ENCODE results near the gene OR10A5. TPM values are rescaled to one million over a fixed set of nuclear protein-coding genes. Genes with fewer than 3 reads are reported as not detected.
"Not testable (repeated sequence)": the region's sequence is repeated elsewhere in the genome, so short reads cannot be mapped to it uniquely, and the experiment has no call there.

The OR10A5 gene
- total RNA-seq, 1 experiment from 2014 or later = not detected

- H3K36me3 Mint-ChIP-seq; POLR2A ChIA-PET; ATAC-seq; DNase-seq (ENCODE audit: low spot score); H3K27ac Mint-ChIP-seq; H3K27me3 Mint-ChIP-seq (ENCODE audit: low read depth); CTCF ChIA-PET; H3K4me1 Mint-ChIP-seq; H3K4me3 Mint-ChIP-seq: not testable (repeated sequence)
- H3K9me3 Mint-ChIP-seq = peaks cover 12% of the 10 kb centered on the region
- 0 out of 2 replicates have a peak, but pooled peaks have one; percentile 10 for TF ChIP-seq GTF2I (CRISPR knock-in tag; conservative IDR thresholded peaks at IDR 0.05)
These were observed 42.2 kb downstream of the OR10A5 start for GRCh38 chr11:6887711-6888110.

GRCh38 chr11:6888830-6889229, 43.3 kb downstream of the OR10A5 start:
- H3K4me1 Mint-ChIP-seq = no peaks in the 10 kb centered on the region
- H3K4me3 Mint-ChIP-seq = no peak overlapping the region
- ATAC-seq (no peak), DNase-seq (ENCODE audit: low spot score) (no peak)
- no peaks in the 10 kb centered on the region for H3K36me3 Mint-ChIP-seq
- peaks cover 12% of the 10 kb centered on the region for H3K9me3 Mint-ChIP-seq
- ChIA-PET POLR2A (no interaction called here), CTCF (interaction anchor here (0.9 kb wide), 1 partner anchor 76 kb away, joined by 3 read pairs; no protein-coding TSS in a partner anchor)
- peak; percentile 52; the same call in 1 of the 2 replicates for TF ChIP-seq GTF2I (CRISPR knock-in tag; conservative IDR thresholded peaks at IDR 0.05)
- no peak for TF ChIP-seq ZNF281 (CRISPR knock-in tag; IDR thresholded peaks at IDR 0.05)
- H3K27me3 Mint-ChIP-seq (ENCODE audit: low read depth) = no peaks in the 10 kb centered on the region
- H3K27ac Mint-ChIP-seq = no peak overlapping the region

GRCh38 chr11:6889835-6890234, 44.4 kb downstream of the OR10A5 start:
- H3K4me3 Mint-ChIP-seq = no peak overlapping the region
- H3K9me3 Mint-ChIP-seq = peaks cover 12% of the 10 kb centered on the region
- ChIA-PET POLR2A (no interaction called here), CTCF (no interaction called here)
- H3K4me1 Mint-ChIP-seq = no peaks in the 10 kb centered on the region
- TF ChIP-seq ATF6 (CRISPR knock-in tag; IDR thresholded peaks at IDR 0.05) (no peak), GRHL2 (CRISPR knock-in tag; IDR thresholded peaks at IDR 0.05; ENCODE audit: insufficient replicate concordance, severe bottlenecking) (no peak), ZNF423 (CRISPR knock-in tag; IDR thresholded peaks at IDR 0.05) (no peak)
- ATAC-seq (no peak), DNase-seq (ENCODE audit: low spot score) (no peak)
- H3K36me3 Mint-ChIP-seq = no peaks in the 10 kb centered on the region
- no peaks in the 10 kb centered on the region for H3K27me3 Mint-ChIP-seq (ENCODE audit: low read depth)
- H3K27ac Mint-ChIP-seq = no peak overlapping the region

- ChIA-PET POLR2A (no interaction called here), CTCF (no interaction called here)
- Mint-ChIP-seq H3K27ac (no peak within 1 kb of the TSS), H3K27me3 (ENCODE audit: low read depth) (no peaks in the 10 kb centered on the region), H3K4me3 (no peak within 1 kb of the TSS), H3K36me3 (no peaks in the 10 kb centered on the region), H3K4me1 (no peaks in the 10 kb centered on the region), H3K9me3 (peaks cover 12% of the 10 kb centered on the region)
- ATAC-seq = no peak
- no peak for DNase-seq (ENCODE audit: low spot score)
- no peak for TF ChIP-seq ZNF219 (CRISPR knock-in tag; IDR thresholded peaks at IDR 0.05; ENCODE audit: borderline replicate concordance)
- TF ChIP-seq HMGXB4 (CRISPR knock-in tag; IDR thresholded peaks at IDR 0.05) = no peak
These were observed 46.9 kb downstream of the OR10A5 start, which contains the start of gene OR2D2 for GRCh38 chr11:6892400-6892799. TSS of gene OR2D2 (minus strand) at chr11:6892500. CDS start at chr11:6892500, 0 bp downstream.

GRCh38 chr11:6894097-6894496, 48.6 kb downstream of the OR10A5 start:
- Mint-ChIP-seq H3K27ac (no peak overlapping the region), H3K36me3 (no peaks in the 10 kb centered on the region), H3K4me1 (no peaks in the 10 kb centered on the region), H3K4me3 (no peak overlapping the region), H3K27me3 (ENCODE audit: low read depth) (no peaks in the 10 kb centered on the region), H3K9me3 (peaks cover 2% of the 10 kb centered on the region; the same call in 1 of the 2 replicates)
- ATAC-seq (peak; percentile 80), DNase-seq (ENCODE audit: low spot score) (no peak)
- POLR2A ChIA-PET = no interaction called here
- CTCF ChIA-PET = interaction anchor here (1.1 kb wide), 3 partner anchors 9 to 193 kb away, joined by 3 to 6 read pairs (median 4); no protein-coding TSS in a partner anchor
- no peak for TF ChIP-seq ARID4B (CRISPR knock-in tag; IDR thresholded peaks at IDR 0.05; ENCODE audit: borderline replicate concordance)
- TF ChIP-seq CREM (CRISPR knock-in tag; IDR thresholded peaks at IDR 0.05) = no peak
- TF ChIP-seq ZNF671 (CRISPR knock-in tag; IDR thresholded peaks at IDR 0.05) = no peak
- TF ChIP-seq OVOL2 (CRISPR knock-in tag; IDR thresholded peaks at IDR 0.05; ENCODE audit: borderline replicate concordance) = no peak
- no peak for TF ChIP-seq SP1 (CRISPR knock-in tag; conservative IDR thresholded peaks at IDR 0.05)
